ENCODE results near the gene UST.

DNA sequence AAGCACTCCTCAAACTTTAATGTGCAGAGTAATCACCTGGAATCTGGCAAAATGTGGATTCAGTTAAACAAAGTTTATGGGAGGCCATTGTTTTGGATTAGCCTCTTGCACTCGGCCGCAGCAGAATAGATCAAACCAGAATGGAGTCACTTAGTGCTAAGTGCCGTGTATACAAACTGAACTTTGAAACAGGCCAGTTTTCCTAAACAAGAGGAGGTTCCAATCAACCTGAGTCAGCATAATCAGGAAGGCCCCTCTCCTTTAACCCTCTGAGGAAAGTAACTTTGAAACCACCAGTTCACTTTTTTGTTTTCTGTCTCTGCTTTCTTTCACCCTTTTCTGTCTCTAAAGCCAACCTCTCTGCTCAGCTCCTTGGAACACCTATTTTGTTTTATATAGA is 92.2 kb downstream of the UST start:
- TF ChIP-seq POLR2AphosphoS5 (IDR thresholded peaks at IDR 0.05; ENCODE audit: low read depth, low read length) (no peak), POLR2A (IDR thresholded peaks at IDR 0.05; ENCODE audit: low read depth, low read length) (no peak), TAF1 (IDR thresholded peaks at IDR 0.05; ENCODE audit: low read depth, low read length) (no peak), PAX5 (IDR thresholded peaks at IDR 0.05; ENCODE audit: insufficient read depth, low read length, severe bottlenecking) (no peak), POU2F2 (IDR thresholded peaks at IDR 0.05; ENCODE audit: low read depth, low read length) (no peak), SPI1 (IDR thresholded peaks at IDR 0.05; ENCODE audit: low read depth, low read length) (peak; percentile 20; the same call in 1 of the 2 replicates)

Measured in GM12891 (cell line).